MCF 10A (cell line): ENCODE results near the gene DDIT3. TPM values are rescaled to one million over a fixed set of nuclear protein-coding genes. Genes with fewer than 3 reads are reported as not detected.

Source experiments
- BruUV-seq: library from RNA; stranded (reverse); fragments of 400-500 nt; replicated peaks from 2 replicates; lab custom pipeline; 2021; lab: Mats Ljungman, UMichigan
- CTCF ChIA-PET: fragments of 300-600 bp; sonication (Branson Sonifier 250); formaldehyde crosslinking; extraction: SDS; loops from one replicate; lab custom pipeline; 2021; ENCODE audit warnings: antibody characterized with exemption, inconsistent platforms; lab: Yijun Ruan, JAX
- POLR2A ChIA-PET: fragments of 300-600, 350-650 bp; sonication (Branson Sonifier 250); formaldehyde crosslinking; extraction: SDS; loops from one replicate; lab custom pipeline; 2020; ENCODE audit warnings: antibody characterized with exemption, inconsistent platforms; lab: Yijun Ruan, JAX
- DNase-seq: peaks from one replicate; pipeline ENCODE4 v3.0.0-alpha.2; 2018; ENCODE audit not compliant: unreplicated experiment
- H3K27ac Mint-ChIP-seq: one replicate; pipeline ENCODE4 v1.8.0; 2022; ENCODE audit warnings: mild to moderate bottlenecking, low read depth, mixed read lengths; ENCODE audit not compliant: unreplicated experiment
- H3K27me3 Mint-ChIP-seq: one replicate; pipeline ENCODE4 v1.8.0; 2022; ENCODE audit warnings: mixed read lengths; ENCODE audit not compliant: insufficient read depth, unreplicated experiment
- H3K36me3 Mint-ChIP-seq: one replicate; pipeline ENCODE4 v1.8.0; 2022; ENCODE audit warnings: mild to moderate bottlenecking, moderate library complexity, mixed read lengths; ENCODE audit not compliant: insufficient read depth, unreplicated experiment
- H3K4me1 Mint-ChIP-seq: one replicate; pipeline ENCODE4 v1.8.0; 2022; ENCODE audit warnings: mixed read lengths; ENCODE audit not compliant: insufficient read depth, unreplicated experiment
- H3K4me3 Mint-ChIP-seq: one replicate; pipeline ENCODE4 v1.8.0; 2022; ENCODE audit warnings: mild to moderate bottlenecking, moderate library complexity, mixed read lengths; ENCODE audit not compliant: unreplicated experiment
- H3K9me3 Mint-ChIP-seq: one replicate; pipeline ENCODE4 v1.8.0; 2022; ENCODE audit warnings: mixed read lengths; ENCODE audit not compliant: unreplicated experiment
- CTCF ChIP-seq: fragments of 200-600 bp; IDR thresholded peaks from one replicate; pipeline ENCODE4 v1.8.0; 2022; ENCODE audit warnings: antibody characterized with exemption, mild to moderate bottlenecking; ENCODE audit not compliant: unreplicated experiment
- intact Hi-C: fragments of 100-400 bp; cut with micrococcal nuclease; formaldehyde crosslinking; loops from 2 replicates; pipeline ENCODE4 v1.14.1; 2022
- total RNA-seq: library from RNA; stranded (reverse); gene quantifications from 2 replicates; pipeline ENCODE4 v1.2.3, GENCODE V29; 2022

Gene DDIT3
- total RNA-seq, 1 experiment from 2014 or later = 156 TPM

DNA sequence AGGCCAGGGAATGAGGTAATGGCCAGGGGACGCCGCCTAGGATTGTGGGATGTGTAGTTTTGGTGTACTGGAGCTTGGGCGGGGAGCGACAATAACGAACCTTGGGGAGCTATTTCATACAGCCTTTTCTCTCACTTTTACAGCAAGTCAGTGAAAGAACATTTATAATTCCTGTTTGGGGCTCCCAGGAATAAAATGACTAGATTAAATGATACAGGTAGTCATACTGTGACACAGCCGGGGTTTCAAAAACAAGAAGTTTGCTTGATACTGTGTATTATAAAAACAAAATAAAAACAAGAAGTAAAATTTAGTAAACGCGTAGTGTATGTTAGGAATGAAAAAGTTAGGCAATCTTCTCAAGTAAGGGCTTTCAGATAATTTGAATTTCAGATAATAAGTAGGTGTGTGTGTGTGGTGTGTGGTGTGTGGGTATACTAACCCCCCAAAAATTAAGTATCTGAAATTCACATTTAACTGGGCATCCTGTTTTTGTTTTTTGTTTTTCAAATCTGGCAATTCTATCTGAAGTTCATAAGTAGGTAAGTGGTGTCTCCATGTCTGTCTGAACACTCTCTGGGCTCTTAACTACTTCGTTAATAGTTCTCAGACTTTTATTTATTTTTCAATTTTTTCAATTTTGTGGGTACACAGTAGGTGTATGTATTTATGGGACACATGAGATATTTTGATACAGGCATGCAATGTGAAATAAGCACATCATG lies 27.1 kb upstream of the DDIT3 start:
- BruUV-seq = TSS peak; percentile 49
- H3K4me1 Mint-ChIP-seq = peaks cover 32% of the 10 kb centered on the region
- peak overlapping the region; percentile 93 for H3K4me3 Mint-ChIP-seq
- ChIA-PET POLR2A (interaction anchor here (0.6 to 3.6 kb wide), 15 partner anchors 10 to 374 kb away, joined by 3 to 43 read pairs (median 7); partner anchors contain the start of genes DDIT3, MBD6, OS9 and PIP4K2C), CTCF (interaction anchor here (0.6 to 1.5 kb wide), 5 partner anchors 35 to 179 kb away, joined by 3 to 4 read pairs (median 4); partner anchors contain the start of gene OS9)
- TF ChIP-seq CTCF = no peak
- H3K27ac Mint-ChIP-seq = peak overlapping the region; percentile 98
- H3K27me3 Mint-ChIP-seq = no peaks in the 10 kb centered on the region
- no peak for DNase-seq
- no peaks in the 10 kb centered on the region for H3K9me3 Mint-ChIP-seq
- H3K36me3 Mint-ChIP-seq = peaks cover 9% of the 10 kb centered on the region
- intact Hi-C loops = loop anchor here (1.0 kb wide), 1 partner anchor 25 kb away; the partner anchor contains the start of gene MBD6

DNA sequence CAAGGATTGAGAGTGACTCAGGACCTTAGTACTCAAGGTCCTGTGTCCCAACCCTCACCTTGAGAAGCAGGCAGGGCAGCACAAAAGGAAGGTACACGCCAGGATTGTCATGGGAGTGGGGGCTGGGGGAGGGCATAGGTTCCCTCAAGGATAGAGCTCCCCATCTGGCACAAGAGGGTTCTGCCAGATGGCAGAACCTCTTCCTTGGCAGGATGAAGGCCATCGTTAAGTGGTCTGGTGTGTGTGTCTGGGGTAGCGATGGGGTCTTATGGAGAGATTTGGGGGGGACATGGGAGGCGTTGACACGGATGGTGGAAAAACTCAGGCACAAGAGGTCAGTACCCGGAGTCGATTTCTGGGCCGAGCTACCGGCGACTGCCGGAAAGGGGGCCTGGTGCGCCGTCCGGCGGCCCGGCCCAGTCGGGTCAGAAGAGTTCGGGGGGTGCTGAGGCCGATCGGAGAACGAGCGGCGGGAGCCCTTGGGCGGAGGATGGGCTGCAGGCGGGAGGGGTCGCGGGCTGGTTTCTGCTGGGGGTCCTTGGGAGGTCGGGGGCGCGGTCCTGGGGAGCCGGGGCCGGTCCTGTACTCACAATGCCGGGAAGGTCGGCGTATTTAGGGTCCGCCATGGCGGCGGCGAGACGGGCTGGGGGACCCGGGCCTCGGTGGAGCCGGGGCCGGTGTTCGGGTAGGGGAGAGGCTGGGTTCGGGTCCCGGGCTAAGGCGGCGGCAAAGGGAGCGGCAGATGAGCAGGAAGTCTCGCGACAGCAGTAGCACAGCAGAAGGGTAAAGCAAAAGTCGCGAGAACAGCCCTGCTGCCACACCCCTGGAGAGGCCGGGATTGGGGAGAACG lies 26.3 kb upstream of the DDIT3 start, which contains the start of gene DCTN2:
TSS of gene DCTN2 (minus strand) at position 755 of the 850 bp plus-strand sequence. CDS start at position 626, 129 bp downstream.
- H3K27ac Mint-ChIP-seq = peak within 1 kb of the TSS; percentile 98
- DNase-seq = peak; percentile 98
- BruUV-seq = TSS peak; percentile 54
- intact Hi-C loops = loop anchor here (1.0 kb wide), 1 partner anchor 24 kb away; the partner anchor contains the start of gene MBD6
- ChIA-PET CTCF (interaction anchor here (0.5 to 2.5 kb wide), 11 partner anchors 36 to 1050 kb away, joined by 3 to 7 read pairs (median 4); partner anchors contain the start of genes CYP27B1 and OS9), POLR2A (interaction anchor here (0.5 to 3.6 kb wide), 25 partner anchors 10 to 1622 kb away, joined by 3 to 43 read pairs (median 4); partner anchors contain the start of genes DDIT3, MBD6, OS9 and PIP4K2C)
- peak within 1 kb of the TSS; percentile 93 for H3K4me3 Mint-ChIP-seq
- TF ChIP-seq CTCF = peak; percentile 18
- H3K4me1 Mint-ChIP-seq = peaks cover 32% of the 10 kb centered on the region
- no peaks in the 10 kb centered on the region for H3K27me3 Mint-ChIP-seq
- peaks cover 16% of the 10 kb centered on the region for H3K36me3 Mint-ChIP-seq
- H3K9me3 Mint-ChIP-seq = no peaks in the 10 kb centered on the region

DNA sequence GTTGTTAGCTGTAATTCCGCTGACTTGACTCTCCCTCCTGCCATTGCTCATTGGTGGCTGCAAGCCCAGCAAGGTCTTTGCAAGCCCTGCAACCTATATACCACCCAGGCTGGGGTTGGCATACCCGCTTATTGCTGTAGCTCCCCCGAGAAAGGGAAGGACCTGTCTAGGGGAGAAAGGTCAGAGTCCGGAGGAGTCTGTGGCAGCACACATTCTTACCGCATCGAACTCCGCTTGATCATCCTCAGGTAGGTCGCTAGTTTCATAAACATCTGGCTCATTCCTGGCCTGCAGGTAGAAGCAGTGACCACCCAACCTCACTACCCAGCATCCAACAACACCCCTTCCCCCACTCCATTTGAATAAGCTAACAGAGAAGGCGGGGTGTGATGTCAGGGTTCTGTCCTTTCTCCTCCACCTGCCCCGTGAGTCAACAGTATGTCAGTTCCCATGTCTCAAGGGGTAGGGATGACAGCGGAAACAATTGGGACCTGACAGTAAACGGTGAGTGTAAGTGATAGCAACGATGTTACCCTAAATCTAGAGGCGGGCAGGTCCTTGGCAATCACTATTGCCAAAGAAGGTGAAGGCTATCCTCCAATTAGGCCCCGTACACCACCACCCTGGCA lies 25.6 kb upstream of the DDIT3 start:
- CTCF ChIA-PET = interaction anchor here (0.5 to 2.5 kb wide), 10 partner anchors 9 to 1049 kb away, joined by 3 to 7 read pairs (median 4); partner anchors contain the start of genes CYP27B1 and OS9
- Mint-ChIP-seq H3K27me3 (no peaks in the 10 kb centered on the region), H3K4me1 (peaks cover 32% of the 10 kb centered on the region), H3K9me3 (no peaks in the 10 kb centered on the region), H3K36me3 (peaks cover 23% of the 10 kb centered on the region), H3K4me3 (peak overlapping the region; percentile 93), H3K27ac (peak overlapping the region; percentile 98)
- BruUV-seq = no TSS peak
- no peak for DNase-seq
- no peak for TF ChIP-seq CTCF
- intact Hi-C loops = no loop called here
- POLR2A ChIA-PET = interaction anchor here (0.5 to 3.6 kb wide), 20 partner anchors 9 to 1621 kb away, joined by 3 to 43 read pairs (median 4); partner anchors contain the start of genes DDIT3, LRP1, MBD6 and OS9
